HepG2 (cell line): ENCODE results near the gene LMBRD2. TPM values are rescaled to one million over a fixed set of nuclear protein-coding genes. Genes with fewer than 3 reads are reported as not detected.

Experiments used
- HNF4A ChIP-seq: sonication (generic); formaldehyde crosslinking; IDR thresholded peaks from 2 replicates; pipeline ENCODE4 v1.4.0; 2020; ENCODE audit warnings: missing genetic modification reagents
- HNRNPL ChIP-seq: fragments of 200-400 bp; formaldehyde crosslinking; IDR thresholded peaks from 2 replicates; pipeline ENCODE4 v1.6.1; 2017; ENCODE audit warnings: mild to moderate bottlenecking, low read depth, low read length
- MAFG ChIP-seq: sonication (generic); formaldehyde crosslinking; IDR thresholded peaks from 2 replicates; pipeline ENCODE4 v1.5.1; 2020; ENCODE audit warnings: mild to moderate bottlenecking, missing genetic modification reagents
- MXI1 ChIP-seq: IDR thresholded peaks from 3 replicates; pipeline ENCODE4 v1.6.1; 2012; ENCODE audit warnings: low read depth, low read length, inconsistent platforms, borderline replicate concordance
- PBX2 ChIP-seq: IDR thresholded peaks from 2 replicates; pipeline ENCODE4 v1.6.1; 2016; ENCODE audit warnings: control low read depth
- POLR2A ChIP-seq, 2 experiments: IDR thresholded peaks; 2 replicates each; pipeline ENCODE4 v1.6.1; 2011; ENCODE audit warnings: low read depth in 2 of 2, low read length in 2 of 2, mild to moderate bottlenecking in 1 of 2, moderate library complexity in 1 of 2; ENCODE audit not compliant: insufficient read depth in 1 of 2
- POLR2AphosphoS2 ChIP-seq: IDR thresholded peaks from 2 replicates; pipeline ENCODE4 v1.6.1; 2011; ENCODE audit warnings: low read depth, low read length, improper control_type of control experiment
- SKIL ChIP-seq: sonication (generic); formaldehyde crosslinking; IDR thresholded peaks from 2 replicates; pipeline ENCODE4 v1.8.0; 2022; ENCODE audit warnings: missing genetic modification reagents, mild to moderate bottlenecking, moderate library complexity, borderline replicate concordance
- SMAD9 ChIP-seq: sonication (generic); formaldehyde crosslinking; IDR thresholded peaks from 2 replicates; pipeline ENCODE4 v1.5.1; 2020; ENCODE audit warnings: mild to moderate bottlenecking, missing genetic modification reagents
- TAF15 ChIP-seq: fragments of 200-400 bp; formaldehyde crosslinking; IDR thresholded peaks from one replicate; pipeline ENCODE4 v1.6.1; 2018; ENCODE audit warnings: mild to moderate bottlenecking, low read depth, low read length; ENCODE audit not compliant: poor library complexity, severe bottlenecking
- TFAP4 ChIP-seq: sonication (generic); IDR thresholded peaks from 2 replicates; pipeline ENCODE4 v1.6.1; 2016; ENCODE audit warnings: low read depth, borderline replicate concordance
- USF2 ChIP-seq, 2 experiments: sonication (generic) in 1 of 2; formaldehyde crosslinking in 1 of 2; IDR thresholded peaks; 2 replicates each; pipeline versions ENCODE4 v1.5.1 to v1.6.1; 2011 to 2020; ENCODE audit warnings: borderline replicate concordance in 1 of 2, low read depth in 1 of 2, low read length in 1 of 2, mild to moderate bottlenecking in 1 of 2, missing genetic modification reagents in 1 of 2, moderate library complexity in 1 of 2
- YEATS4 ChIP-seq: sonication (generic); formaldehyde crosslinking; IDR thresholded peaks from 2 replicates; pipeline ENCODE4 v1.4.0; 2020; ENCODE audit warnings: missing genetic modification reagents, borderline replicate concordance
- ZMYM4 ChIP-seq: sonication (generic); formaldehyde crosslinking; IDR thresholded peaks from 2 replicates; pipeline ENCODE4 v1.8.1; 2023; ENCODE audit warnings: mild to moderate bottlenecking, missing genetic modification reagents
- ZNF256 ChIP-seq: sonication (generic); formaldehyde crosslinking; conservative IDR thresholded peaks from 2 replicates; pipeline ENCODE4 v1.4.0; 2020; ENCODE audit warnings: missing genetic modification reagents
- ZNF564 ChIP-seq: sonication (generic); formaldehyde crosslinking; IDR thresholded peaks from 2 replicates; pipeline ENCODE4 v1.8.1; 2023; ENCODE audit warnings: mild to moderate bottlenecking, missing genetic modification reagents
- ZNF644 ChIP-seq: IDR thresholded peaks from 2 replicates; pipeline ENCODE4 v1.6.1; 2016; ENCODE audit warnings: low read depth
- ZNF772 ChIP-seq: sonication (generic); formaldehyde crosslinking; IDR thresholded peaks from 2 replicates; pipeline ENCODE4 v1.5.0; 2020; ENCODE audit warnings: mild to moderate bottlenecking, missing genetic modification reagents
- ZNF773 ChIP-seq: sonication (generic); formaldehyde crosslinking; IDR thresholded peaks from 2 replicates; pipeline ENCODE4 v1.4.0; 2020; ENCODE audit warnings: missing genetic modification reagents, borderline replicate concordance
- ZNF776 ChIP-seq: sonication (generic); formaldehyde crosslinking; IDR thresholded peaks from 2 replicates; pipeline ENCODE4 v1.4.0; 2020; ENCODE audit warnings: mild to moderate bottlenecking, missing genetic modification reagents
- ZNF781 ChIP-seq: sonication (generic); formaldehyde crosslinking; IDR thresholded peaks from 2 replicates; pipeline ENCODE4 v1.5.1; 2020; ENCODE audit warnings: borderline replicate concordance, mild to moderate bottlenecking, missing genetic modification reagents; ENCODE audit errors: not compliant biosample characterization
- ZNF83 ChIP-seq: sonication (generic); formaldehyde crosslinking; IDR thresholded peaks from 2 replicates; pipeline ENCODE4 v1.4.0; 2020; ENCODE audit warnings: missing genetic modification reagents, mild to moderate bottlenecking, borderline replicate concordance
- ZNF839 ChIP-seq: sonication (generic); formaldehyde crosslinking; IDR thresholded peaks from 2 replicates; pipeline ENCODE4 v1.4.0; 2020; ENCODE audit warnings: missing genetic modification reagents, mild to moderate bottlenecking, borderline replicate concordance
- polyA plus RNA-seq, 8 experiments: library from polyadenylated mRNA; depleted of rRNA in 3 of 8; stranded (reverse) in 7 of 8; unstranded in 1 of 8; fragments of >200 nt; fragmentation: Illumina TruSeq in 4 of 8; extraction: Trizol in 4 of 8; gene quantifications; 2 replicates each; pipeline versions ENCODE4 v1.2.1 to v1.2.3, GENCODE V29; 2011 to 2016; ENCODE audit warnings: low read depth in 4 of 8, missing spikeins in 1 of 8, mixed read lengths in 1 of 8; ENCODE audit not compliant: insufficient read depth in 1 of 8
- total RNA-seq, 5 experiments: library from RNA; depleted of rRNA; stranded (reverse); fragments of >200 nt; fragmentation: Illumina TruSeq; extraction: Trizol; gene quantifications; 2 replicates each; pipeline ENCODE4 v1.2.3, GENCODE V29; 2016; ENCODE audit warnings: low read depth in 1 of 5

The LMBRD2 gene
- total and polyA plus RNA-seq, 2 of the 13 experiments (the other 11 are each of a cell fraction or from before 2014, with no cell fraction given), result 2.0 to 4.7 TPM

- TF ChIP-seq HNRNPL, result 0 out of 2 replicates have a peak, but pooled peaks have one; percentile 19
- peak; percentile 76; the same call in 1 of the 2 replicates for TF ChIP-seq ZNF83 (CRISPR knock-in tag)
- TF ChIP-seq YEATS4 (CRISPR knock-in tag), result peak; percentile 51
- peak; percentile 84 for TF ChIP-seq ZMYM4 (CRISPR knock-in tag)
- peak; percentile 84; the same call in 1 of the 2 replicates for TF ChIP-seq ZNF564 (CRISPR knock-in tag)
- no peak for TF ChIP-seq TAF15
- TF ChIP-seq ZNF256 (CRISPR knock-in tag), result no peak
- peak; percentile 14; the same call in 1 of the 2 replicates for TF ChIP-seq ZNF644 (CRISPR knock-in tag)
- peak; percentile 91; the same call in 2 of the 3 replicates for TF ChIP-seq MXI1
- peak; percentile 27; the same call in 1 of the 2 replicates for TF ChIP-seq TFAP4
- TF ChIP-seq SKIL (CRISPR knock-in tag), result peak; percentile 32; the same call in 1 of the 2 replicates
- TF ChIP-seq SMAD9 (CRISPR knock-in tag), result no peak
- no peak for TF ChIP-seq PBX2 (CRISPR knock-in tag)
- peak; percentile 72 to 81 for TF ChIP-seq POLR2A (IDR thresholded peaks at IDR 0.05; ENCODE audit: insufficient read depth in 1 of 2, low read depth in 2 of 2, low read length in 2 of 2)
- TF ChIP-seq ZNF773 (CRISPR knock-in tag), result no peak
- peak; percentile 35; the same call in 1 of the 2 replicates for TF ChIP-seq ZNF772 (CRISPR knock-in tag)
- 0 out of 2 replicates have a peak, but pooled peaks have one; percentile 17 for TF ChIP-seq HNF4A (CRISPR knock-in tag)
- TF ChIP-seq MAFG (CRISPR knock-in tag), result no peak
- TF ChIP-seq ZNF781 (CRISPR knock-in tag), result peak; percentile 24
- TF ChIP-seq USF2 (IDR thresholded peaks at IDR 0.05; ENCODE audit: low read depth, low read length), result no peak
- no peak; the same call in 1 of the 2 replicates for TF ChIP-seq USF2 (CRISPR knock-in tag; IDR thresholded peaks at IDR 0.05; ENCODE audit: borderline replicate concordance)
- no peak; the same call in 1 of the 2 replicates for TF ChIP-seq ZNF776
- TF ChIP-seq ZNF839 (CRISPR knock-in tag), result no peak
- TF ChIP-seq POLR2AphosphoS2, result no peak
Measured at GRCh38 chr5:36151434-36152323, at the start of gene LMBRD2, which contains the start of gene SKP2 (continued).
